OCI-LY3 (cell line): ENCODE data around the gene SCN1B.

ENCODE experiments used
- CTCF ChIP-seq: fragments of 200-600, 300-600 bp; sonication (generic); IDR thresholded peaks from 2 replicates; pipeline ENCODE4 v1.5.1; 2014; ENCODE audit warnings: antibody characterized with exemption, low read length, low read depth
- EZH2phosphoT487 ChIP-seq: fragments of 200-600 bp; shearing (Covaris generic); IDR thresholded peaks from 2 replicates; pipeline ENCODE4 v1.6.1; 2018; ENCODE audit warnings: antibody characterized with exemption, mixed run types, low read depth

- no peak for TF ChIP-seq CTCF
- no peak for TF ChIP-seq EZH2phosphoT487
These were observed 53.6 kb downstream of the SCN1B start for GRCh38 chr19:35083691-35084508.
